HAP-1 (cell line): ENCODE data around the gene ABHD12B.
"Not testable (repeated sequence)": the region's sequence is repeated elsewhere in the genome, so short reads cannot be mapped to it uniquely, and the experiment has no call there.

ENCODE experiments used
- DNase-seq, 2 experiments: peaks; one replicate each; pipeline ENCODE4 v3.0.0-alpha.2; 2016 to 2020; ENCODE audit warnings: low spot score in 2 of 2
- H3K27me3 ChIP-seq: fragments of 250-450 bp; sonication (Bioruptor Pico); 2 replicates; pipeline ENCODE4 v1.5.1; 2020; ENCODE audit warnings: low read depth, mild to moderate bottlenecking, moderate library complexity
- H3K36me3 ChIP-seq: fragments of 250-450 bp; sonication (Bioruptor Pico); replicated peaks from 2 replicates; pipeline ENCODE4 v1.5.1; 2020; ENCODE audit warnings: mild to moderate bottlenecking
- H3K4me1 ChIP-seq: fragments of 250-450 bp; sonication (Bioruptor Pico); 2 replicates; pipeline ENCODE4 v1.5.1; 2020; ENCODE audit warnings: mild to moderate bottlenecking
- H3K4me3 ChIP-seq: fragments of 250-450 bp; sonication (Bioruptor Pico); 2 replicates; pipeline ENCODE4 v1.5.1; 2020; ENCODE audit warnings: mild to moderate bottlenecking, moderate library complexity
- H3K9me3 ChIP-seq: fragments of 250-450 bp; sonication (Bioruptor Pico); 2 replicates; pipeline ENCODE4 v1.5.1; 2020; ENCODE audit warnings: mild to moderate bottlenecking, moderate library complexity
- in situ Hi-C: fragments of 300-500 bp; cut with MboI; formaldehyde crosslinking; loops from 3 replicates; pipeline ENCODE4 v1.14.3; 2020; ENCODE audit warnings: low sequenced_read_pairs, inconsistent platforms, mixed read lengths

Gene ABHD12B

DNA sequence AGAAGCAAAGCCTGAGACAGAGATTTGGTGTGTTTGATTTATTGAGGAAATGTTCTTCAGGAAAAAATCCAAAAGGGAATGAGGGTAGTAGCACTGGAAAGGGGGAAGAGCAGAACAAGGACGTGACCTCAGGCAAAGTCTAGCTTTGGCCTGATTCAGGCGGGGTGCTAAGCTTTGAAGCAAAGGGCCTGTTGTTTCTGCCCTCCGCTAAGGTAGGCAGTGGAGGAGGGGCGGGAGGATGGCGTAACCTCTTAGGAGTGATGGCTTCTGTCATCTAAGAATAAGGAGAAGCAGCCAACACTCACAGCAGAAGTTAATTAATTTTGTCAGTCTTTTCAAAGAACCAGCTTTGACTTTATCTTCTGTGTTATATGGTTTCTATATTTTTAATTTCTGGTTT lies 20.4 kb downstream of the ABHD12B start:
- no peaks in the 10 kb centered on the region for H3K36me3 ChIP-seq

DNA sequence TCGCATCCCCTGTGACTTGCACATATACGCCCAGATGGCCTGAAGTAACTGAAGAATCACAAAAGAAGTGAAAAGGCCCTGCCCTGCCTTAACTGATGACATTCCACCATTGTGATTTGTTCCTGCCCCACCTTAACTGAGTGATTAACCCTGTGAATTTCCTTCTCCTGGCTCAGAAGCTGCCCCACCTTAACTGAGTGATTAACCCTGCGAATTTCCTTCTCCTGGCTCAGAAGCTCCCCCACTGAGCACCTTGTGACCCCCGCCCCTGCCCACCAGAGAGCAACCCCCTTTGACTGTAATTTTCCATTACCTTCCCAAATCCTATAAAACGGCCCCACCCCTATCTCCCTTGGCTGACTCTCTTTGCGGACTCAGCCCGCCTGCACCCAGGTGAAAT lies 24.6 kb downstream of the ABHD12B start:
- H3K4me1 ChIP-seq, H3K36me3 ChIP-seq, DNase-seq, H3K4me3 ChIP-seq, in situ Hi-C loops, H3K9me3 ChIP-seq, H3K27me3 ChIP-seq: not testable (repeated sequence)

More for the DNA sequence above, 20.4 kb downstream of the ABHD12B start:
- Histone ChIP-seq H3K4me3 (no peak overlapping the region), H3K27me3 (no peaks in the 10 kb centered on the region), H3K9me3 (no peaks in the 10 kb centered on the region), H3K4me1 (peaks cover 6% of the 10 kb centered on the region)
- in situ Hi-C loops: no loop called here
- peak in 1 of 2 experiments; percentile 35 for DNase-seq

DNA sequence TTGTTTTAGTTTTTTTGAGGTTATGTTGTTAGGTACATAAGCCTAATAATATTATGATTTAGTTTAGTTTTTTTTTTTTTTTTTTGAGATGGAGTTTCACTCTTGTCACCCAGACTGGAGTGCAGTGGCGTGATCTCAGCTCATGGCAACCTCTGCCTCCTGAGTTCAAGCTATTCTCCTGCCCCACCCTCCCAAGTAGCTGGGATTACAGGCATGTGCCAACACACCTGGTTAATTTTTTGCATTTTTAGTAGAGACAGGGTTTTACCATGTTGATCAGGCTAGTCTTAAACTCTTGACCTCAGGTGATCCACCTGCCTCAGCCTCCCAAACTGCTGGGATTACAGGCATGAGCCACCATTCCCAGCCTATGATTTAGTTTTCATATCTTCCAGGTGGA lies 25.2 kb downstream of the ABHD12B start:
- H3K9me3 ChIP-seq, in situ Hi-C loops, H3K4me1 ChIP-seq, H3K27me3 ChIP-seq, H3K36me3 ChIP-seq, H3K4me3 ChIP-seq, DNase-seq: not testable (repeated sequence)

DNA sequence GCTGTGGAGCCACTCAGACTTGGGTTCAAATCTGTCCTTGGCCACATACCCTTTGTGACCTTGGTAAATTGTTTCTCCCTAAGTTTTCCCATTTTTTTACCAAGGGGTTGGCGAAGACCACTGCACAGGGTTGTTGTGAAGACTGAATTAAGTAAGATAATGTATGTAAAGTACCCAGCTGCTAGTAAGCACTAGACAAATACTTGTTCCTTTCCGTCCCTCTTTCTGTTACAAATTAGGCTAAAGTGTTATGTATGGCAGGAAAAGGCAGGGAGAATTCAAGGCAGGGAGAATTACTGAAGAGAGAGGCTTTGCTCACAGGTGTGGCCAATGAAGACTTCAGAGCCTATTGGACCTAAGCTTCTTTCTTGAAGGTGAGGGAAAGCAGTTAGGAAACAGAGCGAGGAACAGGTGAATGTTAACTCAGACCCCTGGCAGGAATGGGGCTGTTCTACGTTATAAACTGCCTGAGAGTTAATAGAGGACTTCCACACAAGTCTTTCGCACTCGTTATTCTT lies 25.9 kb downstream of the ABHD12B start:
- no peaks in the 10 kb centered on the region for H3K27me3 ChIP-seq
- in situ Hi-C loops: no loop called here
- H3K4me3 ChIP-seq: no peak overlapping the region
- DNase-seq: no peak
- peaks cover 4% of the 10 kb centered on the region; the same call in 1 of the 2 replicates for H3K36me3 ChIP-seq
- no peaks in the 10 kb centered on the region for H3K9me3 ChIP-seq
- H3K4me1 ChIP-seq: no peaks in the 10 kb centered on the region

DNA sequence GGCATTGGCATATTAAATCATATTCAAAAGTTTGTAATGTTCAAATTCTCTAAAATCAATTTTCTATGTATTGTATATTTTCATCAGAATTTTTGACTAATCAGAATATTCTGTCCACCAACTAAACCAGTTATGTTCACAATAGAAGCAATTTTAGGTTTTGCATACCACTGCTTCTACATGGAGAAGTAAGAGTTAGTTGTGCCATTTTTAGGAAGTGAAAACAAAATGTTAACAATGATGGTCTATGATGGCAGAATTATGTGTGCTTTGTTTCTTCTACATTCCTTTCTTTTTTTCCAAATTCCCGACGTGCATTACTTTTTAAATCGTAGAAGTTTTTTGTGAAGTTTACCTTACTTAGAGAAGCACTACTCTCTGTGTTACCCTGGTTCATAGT lies 29.5 kb downstream of the ABHD12B start:
- peaks cover 27% of the 10 kb centered on the region for H3K36me3 ChIP-seq
- no peaks in the 10 kb centered on the region for H3K27me3 ChIP-seq
- in situ Hi-C loops: no loop called here
- no peak overlapping the region for H3K4me3 ChIP-seq
- H3K9me3 ChIP-seq: no peaks in the 10 kb centered on the region
- DNase-seq: no peak
- H3K4me1 ChIP-seq: no peaks in the 10 kb centered on the region

DNA sequence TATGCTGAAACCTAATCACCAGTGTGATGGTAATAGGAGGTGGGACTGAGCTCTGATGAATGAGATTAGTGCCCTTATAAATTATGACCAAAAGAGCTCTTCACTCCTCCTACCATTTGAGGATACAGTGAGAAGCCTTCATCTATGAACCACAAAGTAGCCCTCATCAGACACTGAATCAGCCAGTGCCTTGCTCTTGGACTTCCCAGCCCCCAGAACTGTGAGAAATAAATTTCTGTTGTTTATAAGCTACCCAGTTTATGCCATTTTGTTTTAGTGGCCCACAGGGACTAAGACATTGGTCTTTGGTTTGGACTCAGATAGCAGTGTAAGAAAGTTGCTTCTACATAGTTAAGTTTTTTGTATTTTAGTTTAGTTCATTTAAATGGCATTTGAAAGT lies 32.9 kb downstream of the ABHD12B start:
- Histone ChIP-seq H3K4me1 (no peaks in the 10 kb centered on the region), H3K4me3 (no peak overlapping the region), H3K36me3 (peaks cover 51% of the 10 kb centered on the region), H3K9me3 (no peaks in the 10 kb centered on the region), H3K27me3 (no peaks in the 10 kb centered on the region)
- in situ Hi-C loops: no loop called here
- DNase-seq: no peak

DNA sequence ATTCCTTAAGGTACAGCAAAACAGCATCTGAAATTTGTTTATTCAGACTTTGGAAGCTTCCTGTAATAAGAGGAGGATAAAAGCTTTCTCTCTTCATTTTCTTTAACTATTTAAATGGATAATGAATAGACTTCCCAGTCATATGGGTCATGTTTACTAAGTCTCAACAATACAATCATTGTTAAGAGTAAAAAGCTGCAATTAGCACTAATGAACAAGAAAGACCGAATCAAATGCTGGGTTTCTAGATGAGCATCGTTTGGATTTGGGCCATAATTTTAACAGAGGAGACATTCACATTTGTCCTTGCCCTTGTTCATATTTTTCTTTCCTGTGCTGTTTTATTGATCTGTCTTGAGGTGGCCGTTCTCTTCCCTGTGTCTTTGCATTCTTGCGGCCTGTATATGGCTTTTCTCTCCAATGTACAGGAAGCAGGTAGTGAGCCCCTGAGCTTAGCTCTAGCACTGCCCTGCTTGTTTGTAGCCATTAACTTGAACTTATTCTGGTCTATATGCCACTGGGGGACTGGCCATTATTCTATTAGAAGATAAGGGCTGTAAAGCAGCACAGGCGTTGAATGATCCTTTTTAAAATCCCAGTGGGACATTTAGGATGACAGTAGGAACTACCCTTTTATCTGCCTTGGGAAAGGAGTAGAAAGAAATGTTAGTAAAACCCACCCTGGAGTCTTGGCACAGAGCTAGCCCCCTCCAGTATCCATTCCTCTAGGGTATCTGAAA lies 34.6 kb downstream of the ABHD12B start:
- Histone ChIP-seq H3K4me3 (no peak overlapping the region), H3K9me3 (no peaks in the 10 kb centered on the region), H3K4me1 (no peaks in the 10 kb centered on the region), H3K36me3 (peaks cover 64% of the 10 kb centered on the region), H3K27me3 (no peaks in the 10 kb centered on the region)
- in situ Hi-C loops: no loop called here
- no peak for DNase-seq

DNA sequence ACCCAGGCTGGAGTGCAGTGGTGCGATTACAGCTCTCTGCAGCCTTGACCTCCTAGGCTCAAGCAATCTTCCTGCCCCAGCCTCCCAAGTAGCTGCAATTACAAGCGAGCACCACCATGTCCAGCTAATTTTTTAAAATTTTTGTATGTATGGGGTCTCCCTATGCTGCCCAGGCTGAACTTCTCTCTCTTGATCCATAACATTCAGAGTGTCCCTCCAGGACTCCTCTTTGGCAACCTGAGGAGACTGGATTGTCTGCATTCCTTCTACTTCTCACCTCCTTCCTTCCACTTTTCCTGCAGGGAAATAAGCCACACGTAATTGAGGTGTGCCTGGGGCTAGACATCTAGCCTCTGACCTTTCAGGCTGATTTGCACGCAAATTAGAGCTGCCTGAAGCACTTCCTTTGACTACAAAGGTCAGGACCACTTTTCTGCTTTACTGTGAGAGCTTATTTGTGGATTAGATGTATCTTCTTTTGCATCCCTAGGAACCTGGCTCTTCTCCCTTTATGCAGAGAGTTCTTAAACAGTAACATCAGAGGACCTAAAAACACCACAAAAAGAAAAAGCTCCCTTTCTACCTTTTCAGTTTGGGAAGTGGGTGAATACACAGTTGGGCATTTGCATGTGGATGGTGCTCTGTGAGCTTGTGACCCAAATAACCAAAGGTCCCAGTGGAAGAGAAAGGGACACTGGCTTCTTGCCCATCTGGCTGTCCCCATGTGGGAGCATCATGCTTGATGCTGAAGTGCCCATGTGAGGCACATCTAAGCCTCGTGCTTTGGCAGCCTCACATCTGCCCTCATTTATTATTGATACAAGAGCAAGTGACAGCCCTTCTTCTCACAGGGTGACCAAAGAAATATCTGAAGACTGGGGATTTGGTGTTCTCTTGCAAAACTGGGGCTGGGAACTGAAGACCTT lies 38.9 kb downstream of the ABHD12B start:
- in situ Hi-C loops: no loop called here

DNA sequence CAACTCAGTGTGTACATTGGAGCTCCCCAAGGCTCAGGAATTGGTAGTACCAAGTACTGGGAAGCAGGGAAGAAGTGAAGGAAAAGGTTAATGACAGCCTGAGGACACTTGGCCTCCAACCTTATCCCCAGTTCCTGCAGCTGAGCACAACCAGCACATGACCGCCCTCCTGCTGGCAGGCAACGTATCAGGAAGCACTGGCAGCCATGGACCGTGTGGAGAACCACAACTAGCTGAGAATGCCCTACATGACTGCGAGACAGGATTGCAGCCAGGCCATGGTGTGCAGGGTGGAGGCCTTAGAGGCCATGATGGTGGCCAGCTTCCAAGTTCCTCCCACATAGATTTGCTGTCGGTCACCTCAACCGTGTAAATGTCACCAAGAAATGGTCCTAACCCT lies 45.6 kb downstream of the ABHD12B start:
- Histone ChIP-seq H3K4me1 (peaks cover 12% of the 10 kb centered on the region), H3K27me3 (no peaks in the 10 kb centered on the region), H3K9me3 (no peaks in the 10 kb centered on the region), H3K4me3 (no peak overlapping the region), H3K36me3 (peaks cover 87% of the 10 kb centered on the region)
- in situ Hi-C loops: no loop called here
- DNase-seq: no peak

More for the DNA sequence above, 38.9 kb downstream of the ABHD12B start:
- no peak overlapping the region for H3K4me3 ChIP-seq
- H3K4me1 ChIP-seq: no peaks in the 10 kb centered on the region
- no peaks in the 10 kb centered on the region for H3K9me3 ChIP-seq
- H3K27me3 ChIP-seq: no peaks in the 10 kb centered on the region
- DNase-seq: no peak
- H3K36me3 ChIP-seq: peaks cover 84% of the 10 kb centered on the region

DNA sequence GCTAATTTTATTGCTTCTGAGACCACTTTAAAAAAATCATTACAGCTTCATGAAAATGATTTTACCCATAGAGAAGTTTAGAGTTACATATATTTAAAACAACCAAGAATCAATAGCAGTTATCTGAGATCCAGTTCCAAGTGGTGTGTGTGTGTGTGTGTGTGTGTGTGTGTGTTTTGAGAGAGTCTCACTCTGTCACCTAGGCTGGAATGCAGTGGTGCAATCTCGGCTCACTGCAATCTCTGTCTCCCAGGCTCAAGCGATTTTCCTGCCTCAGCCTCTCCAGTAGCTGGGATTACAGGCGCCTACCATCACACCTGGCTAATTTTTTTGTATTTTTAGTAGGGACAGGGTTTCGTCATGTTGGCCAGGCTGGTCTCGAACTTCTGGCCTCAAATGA lies 47.7 kb downstream of the ABHD12B start:
- DNase-seq, H3K4me3 ChIP-seq, H3K9me3 ChIP-seq, H3K27me3 ChIP-seq, in situ Hi-C loops: not testable (repeated sequence)
- H3K36me3 ChIP-seq: peaks cover 83% of the 10 kb centered on the region
- H3K4me1 ChIP-seq: peaks cover 12% of the 10 kb centered on the region

DNA sequence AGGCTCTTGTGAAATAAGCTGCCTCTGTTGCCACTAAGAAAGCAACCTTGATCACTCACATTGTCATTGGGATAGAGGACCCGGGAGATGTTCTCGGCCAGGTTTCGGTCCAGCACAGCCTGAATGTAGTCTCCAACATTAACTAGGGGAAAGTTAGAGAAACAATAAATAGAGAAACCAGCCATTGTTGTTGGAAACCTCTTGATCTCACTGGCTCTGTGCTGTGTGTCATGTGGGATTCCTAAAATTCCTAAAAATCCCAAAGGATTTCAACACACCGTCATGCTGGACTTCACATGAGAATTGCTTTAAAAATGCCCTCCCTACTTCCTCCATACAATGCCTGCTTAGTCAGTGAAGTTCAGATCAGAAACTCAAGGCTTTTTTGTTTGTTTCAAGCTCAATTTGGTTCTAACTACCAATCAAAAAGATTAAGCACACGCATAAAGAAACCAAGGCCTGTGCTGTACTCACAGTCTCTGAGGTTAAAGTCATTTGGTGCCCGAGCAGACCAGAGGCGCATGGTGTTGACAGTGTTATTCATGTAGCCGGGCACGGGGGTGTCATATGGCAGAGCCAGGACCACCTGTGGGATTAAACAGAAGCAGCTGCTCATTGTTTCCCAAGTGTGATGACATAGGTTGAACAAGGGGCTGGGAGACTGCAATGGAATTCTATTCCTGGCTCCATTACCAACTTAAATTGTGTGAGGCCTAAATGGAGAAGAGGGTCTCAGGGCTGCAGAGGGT lies 48.8 kb downstream of the ABHD12B start:
- peaks cover 12% of the 10 kb centered on the region for H3K4me1 ChIP-seq
- DNase-seq: peak; percentile 26 to 41
- no peaks in the 10 kb centered on the region for H3K27me3 ChIP-seq
- in situ Hi-C loops: no loop called here
- H3K36me3 ChIP-seq: peaks cover 83% of the 10 kb centered on the region
- no peaks in the 10 kb centered on the region for H3K9me3 ChIP-seq
- no peak overlapping the region for H3K4me3 ChIP-seq

DNA sequence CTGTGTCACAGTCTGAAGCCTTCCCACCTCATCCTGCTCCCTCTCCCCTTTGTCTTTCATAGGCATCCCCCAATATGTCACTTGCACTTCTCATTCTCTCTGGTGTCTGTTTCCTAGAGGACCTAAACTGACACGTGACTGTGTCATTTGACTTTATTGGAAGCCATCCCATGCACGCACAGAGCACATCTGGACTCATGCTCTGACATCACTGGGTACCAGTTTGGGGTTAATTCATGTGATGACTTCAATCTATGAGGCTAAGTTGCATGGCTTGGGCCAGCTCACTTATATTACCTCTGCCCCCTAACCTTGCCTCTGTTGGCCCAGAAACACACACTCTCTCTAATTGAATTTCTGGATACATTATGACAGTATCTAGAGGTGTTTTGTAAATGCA lies 51.0 kb downstream of the ABHD12B start:
- Histone ChIP-seq H3K27me3 (no peaks in the 10 kb centered on the region), H3K4me1 (peaks cover 12% of the 10 kb centered on the region), H3K36me3 (peaks cover 71% of the 10 kb centered on the region), H3K9me3 (no peaks in the 10 kb centered on the region), H3K4me3 (no peak overlapping the region)
- DNase-seq: no peak
- in situ Hi-C loops: no loop called here

DNA sequence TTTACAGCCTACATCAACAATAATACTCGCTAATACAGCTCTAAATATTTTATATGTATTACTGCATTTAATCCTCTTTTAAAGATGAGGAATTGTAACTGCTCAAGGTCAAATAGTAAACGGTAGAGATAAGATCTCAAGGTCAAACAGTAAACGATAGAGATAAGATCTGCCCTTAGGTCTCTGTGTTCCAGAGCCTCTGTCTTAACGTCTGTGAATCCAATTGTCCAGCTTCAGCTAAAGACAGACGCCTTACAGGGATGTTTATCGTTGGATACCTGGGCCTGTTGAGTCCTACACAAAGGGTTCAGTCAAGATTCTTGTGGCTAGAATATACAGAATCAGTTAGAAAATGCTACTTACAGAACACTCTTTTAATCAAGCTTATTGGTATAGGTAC lies 52.4 kb downstream of the ABHD12B start:
- no peak for DNase-seq
- in situ Hi-C loops: no loop called here
- Histone ChIP-seq H3K9me3 (no peaks in the 10 kb centered on the region), H3K36me3 (peaks cover 71% of the 10 kb centered on the region), H3K4me1 (peaks cover 12% of the 10 kb centered on the region), H3K27me3 (no peaks in the 10 kb centered on the region), H3K4me3 (no peak overlapping the region)
